GM21367 (cell line): Measurements from ENCODE around the gene ERCC6L2.

Experiments
- ATAC-seq: cut with Tn5 transposase; IDR thresholded peaks from one replicate; pipeline ENCODE4 v1.9.1; 2021; ENCODE audit not compliant: unreplicated experiment

The ERCC6L2 gene

DNA sequence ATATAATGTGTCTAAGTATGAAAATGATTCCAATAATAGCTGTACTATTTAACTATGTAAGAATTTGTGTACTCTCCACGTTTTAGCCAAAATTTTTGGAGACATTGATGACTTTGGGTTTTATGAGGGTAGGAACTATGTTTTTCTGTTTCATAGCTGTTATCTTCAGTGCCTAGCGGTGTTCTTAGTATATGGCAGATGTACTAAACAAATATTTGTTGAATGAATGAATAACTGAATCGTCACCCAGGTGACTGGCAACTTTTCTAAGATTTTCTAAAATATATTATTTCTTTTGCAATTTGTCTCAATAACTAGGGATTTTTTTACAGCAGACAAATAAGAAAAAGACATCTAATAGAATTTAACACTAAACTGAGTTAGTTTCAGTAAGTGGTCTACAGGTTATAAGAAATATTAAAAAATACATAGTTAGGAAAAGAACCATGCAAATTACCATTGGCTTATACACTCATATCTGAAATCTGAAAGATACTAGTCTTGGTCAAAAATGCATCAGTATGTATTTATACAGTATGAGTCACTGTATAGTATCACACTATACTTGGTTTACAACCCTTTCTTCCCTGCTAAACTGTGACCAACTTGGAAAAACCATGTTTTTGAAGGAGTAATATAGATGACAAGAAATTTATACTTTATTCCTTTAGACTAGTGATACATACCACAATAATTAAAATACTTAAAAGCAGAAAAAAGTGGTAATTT lies 10.5 kb upstream of the ERCC6L2 start:
- ATAC-seq: no peak

DNA sequence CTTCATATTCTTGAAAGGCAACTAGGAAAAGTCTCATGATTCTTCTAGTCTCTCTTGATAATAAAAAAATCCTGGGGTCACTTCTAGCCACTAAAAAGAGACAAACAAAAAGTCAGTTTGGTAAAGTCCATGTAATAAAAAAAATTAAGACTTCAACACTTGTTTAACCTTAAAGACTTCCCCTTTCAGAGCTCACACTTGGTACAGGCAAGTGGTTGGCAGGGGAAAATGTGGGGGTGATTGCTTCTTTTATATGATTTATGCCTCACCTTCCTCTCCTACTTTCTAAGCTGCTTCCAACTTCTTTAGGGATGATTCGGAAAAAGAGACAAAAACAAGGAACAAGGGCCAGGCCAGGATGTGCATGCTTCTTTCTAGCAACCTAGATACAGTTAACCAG lies 5.1 kb upstream of the ERCC6L2 start:
- no peak for ATAC-seq

DNA sequence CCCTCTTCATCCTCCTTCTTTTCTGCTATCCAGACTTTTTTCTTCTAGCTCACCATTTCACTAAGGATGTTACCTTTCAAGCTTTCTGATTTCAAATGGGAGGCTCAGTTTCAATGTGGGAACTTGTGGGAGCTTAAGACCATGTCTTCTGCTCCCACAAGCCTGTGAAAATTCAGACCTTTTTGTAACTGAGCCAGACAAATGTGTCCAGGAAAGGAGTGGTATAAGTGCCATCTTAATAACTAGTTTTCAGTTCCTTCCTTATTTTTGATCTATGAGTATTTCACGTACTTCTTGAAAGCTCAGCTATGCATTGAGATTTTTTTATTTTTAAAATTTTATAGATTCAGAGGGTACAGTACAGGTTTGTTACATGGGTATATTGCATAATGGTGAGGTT lies 4.6 kb upstream of the ERCC6L2 start:
- ATAC-seq: no peak

DNA sequence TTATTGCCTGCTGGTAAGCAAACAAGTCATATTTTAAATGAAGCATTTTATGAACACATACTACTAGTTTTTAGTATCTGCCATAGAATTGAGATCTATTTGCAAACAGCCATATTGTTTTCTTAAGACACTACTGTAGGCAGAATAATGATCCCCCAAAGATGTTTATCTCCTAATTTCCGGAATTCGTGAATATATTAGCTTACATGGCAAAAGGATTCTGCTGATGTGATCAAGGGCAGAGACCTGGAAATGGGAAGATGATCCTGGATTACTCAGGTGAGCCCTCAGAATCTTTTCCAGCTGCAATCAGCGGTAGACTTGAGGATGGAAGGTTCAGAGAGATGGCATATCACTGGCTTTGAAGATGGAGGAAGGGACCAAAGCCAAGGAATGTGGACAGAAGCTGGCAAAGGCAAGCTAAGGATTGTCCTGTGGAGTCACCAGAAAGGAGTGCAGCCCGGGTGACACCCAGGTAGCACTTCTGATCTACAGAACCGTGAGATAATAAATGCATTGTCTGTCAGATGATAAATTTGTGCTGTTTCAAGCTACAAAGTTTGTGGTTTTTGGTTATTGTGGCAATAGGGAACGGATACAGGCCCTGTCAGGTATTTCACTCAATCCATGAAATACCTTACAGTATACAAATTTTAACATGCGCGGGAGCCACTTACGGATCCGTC lies 1.0 kb upstream of the ERCC6L2 start:
- no peak for ATAC-seq

DNA sequence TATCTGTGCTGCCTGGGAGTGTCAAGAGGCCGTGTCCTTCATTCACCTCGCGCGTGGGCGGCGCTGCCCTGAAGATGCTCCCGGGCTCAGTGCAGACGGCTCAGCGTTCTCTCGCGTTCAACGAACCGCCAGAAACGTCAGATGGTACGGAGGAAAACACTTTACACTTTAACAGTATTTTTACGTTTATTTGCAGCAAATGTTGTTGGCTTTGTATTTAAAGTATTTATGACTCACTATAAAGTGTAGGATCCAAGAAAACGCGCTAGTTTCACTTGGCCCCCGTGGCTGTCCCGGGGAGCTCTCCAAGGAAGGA lies 544 bp upstream of the ERCC6L2 start:
- ATAC-seq: peak; percentile 23

DNA sequence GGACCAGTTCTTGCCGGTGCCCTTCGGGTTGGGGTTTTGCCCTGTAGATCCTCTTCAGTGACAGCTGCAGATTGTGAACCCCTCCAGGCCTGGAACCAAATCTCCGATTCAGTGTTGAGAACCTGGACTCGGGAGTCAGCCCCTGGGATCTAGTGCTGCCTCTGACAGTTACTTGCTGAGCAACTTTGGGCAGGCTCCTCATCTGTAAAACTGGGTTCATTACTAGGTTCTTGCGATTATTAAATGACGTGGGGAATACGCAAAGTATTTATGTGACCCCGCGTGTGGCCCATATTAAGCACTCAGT lies 600 bp downstream of the ERCC6L2 start:
- peak; percentile 23 for ATAC-seq

DNA sequence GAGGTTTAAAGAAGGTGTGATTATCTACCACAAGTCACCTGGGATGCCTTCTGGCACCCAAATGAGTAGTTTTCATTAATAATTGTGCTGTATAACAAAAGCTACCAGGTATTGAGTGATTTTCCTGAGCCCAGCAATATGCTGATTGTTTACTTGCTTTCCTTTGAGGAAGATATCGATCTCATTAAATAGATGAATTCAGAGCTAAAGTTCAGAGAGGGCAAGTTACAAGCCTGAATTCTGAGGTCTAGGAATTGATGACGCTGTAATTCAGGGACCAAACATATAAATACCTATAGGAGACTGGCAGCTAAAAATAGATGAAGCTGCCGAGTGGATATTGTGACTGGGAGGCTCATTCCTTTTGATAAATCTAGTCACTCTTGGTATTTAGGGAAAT lies 1.1 kb downstream of the ERCC6L2 start:
- ATAC-seq: no peak

DNA sequence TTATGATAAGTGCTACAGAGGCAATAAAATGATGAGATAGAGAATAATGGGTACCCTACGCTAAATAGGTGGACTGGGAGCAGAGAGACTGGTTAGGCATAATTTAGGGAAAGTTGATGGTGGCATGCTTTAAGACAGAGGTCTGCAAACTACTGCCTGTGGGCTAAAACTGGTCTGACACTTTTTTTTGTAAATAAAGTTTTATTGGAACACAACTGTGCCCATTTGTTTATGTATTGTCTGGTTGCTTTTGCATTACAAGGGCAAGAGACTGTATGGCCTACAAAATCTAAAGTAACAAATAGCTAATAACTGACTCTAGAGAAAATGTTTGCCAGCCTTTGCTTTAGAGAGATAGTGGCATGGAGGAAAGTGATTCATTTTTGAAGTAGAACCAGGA lies 2.5 kb downstream of the ERCC6L2 start:
- ATAC-seq: no peak

DNA sequence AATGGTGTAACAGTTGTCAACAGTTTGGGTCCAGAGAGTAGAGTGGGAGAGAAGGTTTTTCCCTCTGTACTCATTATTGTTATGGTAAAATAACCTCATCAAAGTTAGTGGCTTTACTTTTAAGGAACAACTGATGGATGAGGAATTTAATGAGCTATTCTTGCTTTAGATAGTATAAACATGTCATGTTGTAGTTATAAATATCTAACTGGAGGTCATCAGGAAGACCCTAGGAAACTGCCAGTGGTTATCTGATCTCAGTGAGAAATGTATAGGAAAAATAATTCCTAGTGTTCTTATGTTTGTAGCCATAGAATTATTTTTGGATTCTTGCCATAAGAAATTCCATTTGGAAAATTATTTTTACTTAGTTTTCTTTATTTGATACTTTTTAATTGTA lies 4.1 kb downstream of the ERCC6L2 start:
- no peak for ATAC-seq

DNA sequence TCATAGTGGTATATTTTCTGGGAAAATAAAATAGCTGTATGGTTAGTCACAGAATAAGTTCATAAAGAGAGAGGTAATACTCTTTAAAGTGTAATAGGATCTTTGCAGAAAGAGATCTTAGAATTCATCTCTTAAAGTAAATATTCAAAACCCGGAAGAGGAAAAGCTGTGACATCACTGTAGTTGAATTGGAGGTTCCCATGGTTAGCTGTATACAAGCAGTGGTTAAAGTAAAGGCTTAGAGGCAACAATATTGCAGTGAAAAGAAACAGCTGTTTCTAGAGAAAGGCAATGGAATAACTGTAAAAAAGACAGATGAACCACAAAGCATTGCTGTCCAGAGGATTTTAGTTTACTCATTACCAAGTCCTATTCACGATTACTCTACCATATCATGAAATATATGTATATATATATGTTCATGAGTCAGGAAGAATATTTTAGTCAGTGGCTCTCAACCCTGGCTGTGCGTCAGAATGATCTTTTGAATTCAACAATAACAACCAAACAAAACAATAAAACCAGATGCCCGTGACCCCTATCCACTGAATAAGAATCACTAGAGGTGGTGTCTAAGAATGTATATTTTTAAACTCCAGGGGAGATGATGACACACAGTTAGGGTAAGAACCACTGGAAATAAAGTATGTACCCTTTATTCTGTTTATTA lies 4.7 kb downstream of the ERCC6L2 start:
- no peak for ATAC-seq

DNA sequence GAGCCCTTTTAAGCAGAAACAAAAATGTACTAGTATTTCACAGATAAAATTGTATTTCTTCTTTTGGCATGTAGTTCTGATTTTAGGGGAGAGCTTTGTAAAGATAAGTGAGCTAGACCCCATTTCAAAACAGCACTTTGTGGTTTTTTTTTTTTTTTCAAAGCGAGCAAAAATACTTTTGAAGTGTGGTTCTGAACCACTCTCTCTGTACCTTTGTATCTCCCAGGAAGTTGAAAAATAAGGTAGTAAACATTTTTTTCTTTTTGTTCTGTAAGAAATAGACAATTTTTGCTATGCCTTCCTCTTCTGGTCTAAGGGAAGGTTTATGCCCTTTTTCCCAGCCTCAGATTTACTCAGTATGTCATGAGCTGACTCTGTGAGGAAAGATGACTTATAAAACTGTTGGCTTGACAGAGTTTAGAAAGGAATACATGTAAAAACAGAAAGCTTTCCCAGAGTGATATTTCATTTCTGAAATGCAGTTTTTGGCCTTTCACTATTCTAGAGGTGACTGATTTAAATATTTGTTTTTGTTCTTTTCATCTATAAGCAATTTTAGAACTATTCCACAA lies 12.5 kb downstream of the ERCC6L2 start:
- no peak for ATAC-seq

DNA sequence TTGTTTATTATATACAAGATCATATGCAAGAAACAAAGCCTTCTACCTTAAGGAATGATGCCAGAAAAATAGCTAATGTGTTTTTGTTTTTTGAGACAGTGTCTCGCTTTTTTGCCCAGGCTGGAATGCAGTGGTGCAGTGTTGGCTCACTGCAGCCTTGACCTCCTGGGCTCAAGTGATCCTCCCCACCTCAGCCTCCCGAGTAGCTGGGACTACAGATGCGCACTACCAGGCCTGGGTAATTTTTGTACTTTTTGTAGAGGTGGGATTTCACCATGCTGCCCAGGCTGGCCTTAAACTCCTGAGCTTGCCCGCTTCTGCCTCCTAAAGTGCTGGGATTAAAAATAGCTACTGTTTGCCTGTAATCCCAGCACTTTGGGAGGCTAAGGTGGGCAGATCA lies 15.1 kb downstream of the ERCC6L2 start:
- ATAC-seq: no peak

DNA sequence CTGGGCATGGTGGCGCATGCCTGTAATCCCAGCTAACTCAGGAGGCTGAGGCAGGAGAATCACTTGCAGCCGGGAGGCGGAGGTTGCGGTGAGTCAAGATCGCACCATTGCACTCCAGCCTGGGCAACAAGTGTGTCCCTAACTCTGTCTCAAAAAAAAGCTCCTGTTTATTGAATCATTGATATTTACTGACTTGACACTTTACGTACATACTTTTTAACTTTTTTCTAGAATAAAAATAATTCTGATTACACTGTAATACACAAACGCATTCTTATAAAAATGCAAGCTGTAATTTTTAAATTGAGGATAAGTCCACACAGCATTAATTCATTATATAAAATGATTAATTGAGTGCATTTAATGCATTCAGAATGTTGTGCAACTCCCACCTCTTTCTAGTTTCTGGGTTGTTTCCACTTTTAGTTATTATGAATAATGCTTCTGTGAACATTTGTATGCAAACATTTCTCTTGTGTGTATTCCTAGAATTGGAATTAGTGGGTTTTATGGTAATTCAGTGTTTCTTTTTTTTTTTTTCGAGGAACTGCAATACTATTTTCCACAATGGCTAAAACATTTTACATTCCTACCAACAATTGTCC lies 15.7 kb downstream of the ERCC6L2 start:
- ATAC-seq: no peak

DNA sequence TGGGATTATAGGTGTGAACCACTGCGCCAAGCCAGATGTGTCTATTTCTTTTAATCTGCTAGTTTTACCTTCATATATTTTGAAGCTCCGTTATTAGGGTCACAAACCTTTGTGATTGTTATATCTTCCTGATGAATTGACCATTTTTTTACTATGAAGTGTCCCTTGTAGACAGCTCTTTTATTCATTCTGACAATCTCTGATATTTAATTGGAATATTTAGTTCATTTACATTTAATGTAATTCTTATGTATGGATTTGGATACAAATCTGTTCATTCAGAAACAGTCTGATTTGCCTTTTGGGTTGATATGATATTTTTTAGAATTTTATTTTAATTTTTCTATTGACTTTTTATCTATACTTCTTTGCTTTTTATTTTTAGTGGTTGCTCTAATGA lies 17.2 kb downstream of the ERCC6L2 start:
- ATAC-seq: no peak

DNA sequence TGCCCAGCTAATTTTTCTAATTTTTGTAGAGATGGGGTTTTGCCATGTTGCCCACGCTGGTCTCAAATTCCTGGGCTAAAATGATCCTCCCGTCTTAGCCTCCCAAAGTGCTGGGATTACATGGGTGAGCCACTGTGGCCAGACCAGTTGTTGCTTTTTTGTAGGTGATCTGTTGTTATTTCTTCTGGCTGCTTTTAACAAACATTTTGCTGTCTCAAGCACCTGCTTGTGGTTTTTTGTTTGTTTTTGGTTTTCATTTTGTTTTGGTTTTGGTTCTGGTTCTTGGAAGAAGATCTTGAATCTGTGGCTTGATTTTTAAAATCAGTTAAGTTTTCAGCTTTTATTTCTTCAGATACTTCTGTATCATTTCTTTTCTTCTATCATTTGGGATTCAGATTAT lies 21.1 kb downstream of the ERCC6L2 start:
- no peak for ATAC-seq

DNA sequence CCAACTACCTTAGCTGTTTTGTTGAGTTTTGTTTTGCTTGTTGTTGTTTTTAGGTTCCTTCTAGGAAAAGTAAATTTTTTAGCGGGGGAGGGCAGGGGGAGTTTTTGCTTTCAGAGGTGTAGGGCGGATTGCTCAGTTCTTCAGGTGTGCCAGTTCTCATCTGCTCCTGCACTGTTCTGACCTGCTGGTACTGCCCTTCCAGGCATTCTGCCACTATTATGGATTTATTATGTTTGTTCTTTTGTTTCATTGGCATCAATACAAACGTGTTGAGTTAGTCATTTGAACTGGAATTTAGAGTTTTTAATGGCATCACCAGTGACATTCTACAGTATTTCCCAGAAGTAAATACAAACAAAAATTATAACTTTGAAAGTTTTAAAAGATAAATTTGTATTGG lies 26.0 kb downstream of the ERCC6L2 start:
- no peak for ATAC-seq

DNA sequence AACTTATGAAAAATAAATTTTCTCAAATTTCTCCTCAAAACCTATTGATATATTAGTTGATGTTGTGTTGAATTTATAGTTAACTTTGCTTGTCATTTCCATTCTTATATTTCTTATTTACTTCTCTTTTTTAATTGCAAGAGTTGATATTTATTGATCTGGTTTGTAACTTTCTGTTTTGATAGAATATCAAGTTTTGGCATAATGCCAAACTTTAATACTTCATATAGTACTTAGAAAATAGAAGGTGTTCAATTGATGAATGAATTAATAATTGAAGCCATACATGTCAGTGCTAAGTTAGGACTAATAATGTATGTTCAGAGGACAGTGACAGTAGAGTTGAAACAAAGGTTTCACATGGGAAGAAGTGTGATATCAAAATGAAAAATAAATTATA lies 27.9 kb downstream of the ERCC6L2 start:
- ATAC-seq: no peak

DNA sequence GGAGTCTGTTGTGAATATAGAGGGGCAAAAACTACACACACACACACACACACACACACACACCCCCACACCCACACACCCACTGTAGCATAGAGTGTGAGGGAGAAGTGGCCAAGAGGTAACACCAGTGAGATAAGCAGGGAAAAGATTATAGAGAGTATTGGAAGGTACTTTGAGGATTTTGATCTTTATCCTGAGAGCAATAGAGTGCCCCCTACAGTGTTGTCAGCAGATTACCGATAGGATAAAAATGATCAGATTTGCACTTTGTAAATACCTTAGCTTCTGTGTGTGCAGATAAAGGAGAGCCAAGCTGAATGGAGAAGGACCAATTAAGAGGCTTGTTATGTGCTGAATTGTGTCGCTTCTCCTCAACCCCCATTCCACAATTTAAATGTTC lies 32.3 kb downstream of the ERCC6L2 start:
- no peak for ATAC-seq

DNA sequence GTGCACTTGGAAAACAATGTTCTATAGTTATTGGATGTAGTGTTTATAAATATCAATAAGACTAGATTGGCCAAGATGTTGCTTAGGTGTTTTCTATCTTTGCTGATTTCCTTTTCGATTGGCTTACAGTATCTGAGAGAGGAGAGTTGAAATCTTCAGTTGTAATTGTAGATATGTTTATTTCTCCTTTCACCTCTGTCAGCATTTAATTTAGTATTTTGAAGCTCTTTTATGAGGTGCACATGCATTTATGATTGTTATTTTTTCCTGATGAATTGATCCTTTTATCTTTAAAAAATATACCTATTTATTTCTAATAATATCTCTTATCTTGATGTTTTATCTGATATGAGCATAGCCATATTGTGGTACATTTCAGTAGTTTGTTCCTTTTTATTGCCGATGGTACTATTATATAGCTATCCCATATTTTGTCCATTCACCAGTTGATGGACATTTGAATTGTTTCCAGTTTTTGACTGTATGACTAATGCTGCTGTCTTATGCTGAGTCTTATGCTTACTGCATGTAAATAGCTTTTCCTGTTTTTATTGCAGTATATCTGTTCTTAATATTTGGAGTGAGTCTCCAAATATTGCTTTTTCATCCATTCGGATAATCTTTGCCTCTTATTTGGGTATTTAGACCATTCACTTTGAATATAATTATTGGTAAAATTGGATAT lies 34.7 kb downstream of the ERCC6L2 start:
- ATAC-seq: no peak

DNA sequence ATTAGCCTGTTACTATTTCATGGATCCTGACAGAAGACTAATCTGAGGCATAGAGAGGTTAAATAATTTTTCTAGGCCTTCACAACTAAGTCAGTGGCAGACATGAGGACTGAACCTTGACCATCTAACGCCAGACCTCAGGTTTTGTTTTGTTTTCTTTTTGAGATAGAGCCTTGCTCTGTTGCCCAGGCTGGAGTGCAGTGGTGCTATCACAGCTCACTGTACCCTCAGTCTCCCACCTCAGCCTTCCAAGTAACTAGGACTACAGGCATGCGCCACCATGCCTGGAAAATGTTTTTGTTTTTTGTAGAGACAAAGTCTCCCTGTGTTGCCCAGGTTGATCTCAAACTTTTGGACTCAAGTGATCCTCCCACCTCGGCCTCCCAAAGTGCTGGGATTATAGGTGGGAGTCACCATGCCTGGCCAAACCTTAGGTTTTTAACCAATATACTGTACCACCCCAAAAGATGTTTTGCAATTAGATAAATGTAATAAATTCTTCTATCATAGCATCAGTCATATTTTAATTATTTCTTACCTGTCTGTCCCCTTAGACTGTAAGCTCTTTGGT lies 35.4 kb downstream of the ERCC6L2 start:
- no peak for ATAC-seq

DNA sequence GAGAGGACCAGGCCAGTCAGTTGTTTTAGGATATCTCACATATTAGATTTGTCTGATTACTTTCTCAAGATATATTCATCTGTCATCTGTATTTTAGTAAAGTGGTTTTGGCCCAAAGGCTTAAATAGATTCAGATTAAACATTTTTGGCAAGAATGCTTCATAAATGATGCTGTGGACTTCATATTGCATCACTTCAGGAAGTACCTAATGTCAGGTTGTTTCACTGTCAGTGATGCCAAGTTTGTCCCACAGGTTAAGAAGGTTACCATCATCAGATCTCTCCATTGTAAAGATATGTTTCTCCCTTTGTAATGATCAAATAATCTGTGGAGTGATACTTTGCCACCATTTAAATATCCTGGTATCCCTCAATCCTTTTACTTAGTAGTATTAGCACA lies 37.3 kb downstream of the ERCC6L2 start:
- ATAC-seq: no peak
